Middle frontal gyrus (tissue), 1 donor: ENCODE data around the gene CASTOR1.

Experiments
- DNase-seq: peaks from one replicate; pipeline ENCODE4 v3.0.0-alpha.2; 2015; ENCODE audit warnings: low spot score; ENCODE audit errors: extremely low spot score

The CASTOR1 gene

DNA sequence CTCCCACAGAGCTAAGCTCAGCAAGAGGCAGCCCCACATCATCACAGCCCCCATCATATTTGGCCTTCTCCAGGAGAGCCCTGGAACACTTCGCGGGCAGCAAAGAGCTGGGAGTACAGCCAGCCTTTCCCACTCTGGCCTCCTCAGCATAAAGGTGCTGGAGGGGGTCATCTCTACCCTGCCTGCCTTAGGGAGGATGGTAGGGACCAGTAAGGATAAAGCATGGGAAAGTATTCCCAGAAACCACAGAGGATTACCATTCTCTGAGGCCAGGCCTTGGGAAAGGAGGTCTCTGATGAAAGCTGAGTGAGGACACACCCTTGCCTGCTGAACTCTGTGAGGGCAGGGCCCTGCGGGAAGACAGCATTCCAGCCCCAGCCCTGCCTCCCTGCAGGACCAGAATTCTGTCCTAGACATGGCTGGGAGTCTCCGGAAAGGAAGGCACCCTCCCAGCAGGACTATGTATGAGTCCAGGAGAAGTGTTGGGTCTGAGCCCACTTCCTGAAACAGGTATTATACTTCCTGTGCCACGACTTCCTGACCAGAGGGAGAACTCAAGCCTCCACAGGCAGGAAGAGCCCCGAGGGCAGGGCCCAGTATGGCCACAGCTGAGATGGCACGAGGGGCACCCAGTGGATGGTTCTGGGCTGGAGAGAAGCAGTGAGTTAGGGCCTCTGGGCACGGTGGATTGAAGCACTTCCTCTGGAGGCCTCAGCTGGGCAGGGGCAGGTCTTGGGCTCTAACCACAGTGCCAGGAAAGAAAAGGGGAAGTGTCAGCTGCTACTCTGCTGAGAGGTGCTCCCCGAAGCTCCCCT lies 12.9 kb upstream of the CASTOR1 start:
- no peak for DNase-seq

DNA sequence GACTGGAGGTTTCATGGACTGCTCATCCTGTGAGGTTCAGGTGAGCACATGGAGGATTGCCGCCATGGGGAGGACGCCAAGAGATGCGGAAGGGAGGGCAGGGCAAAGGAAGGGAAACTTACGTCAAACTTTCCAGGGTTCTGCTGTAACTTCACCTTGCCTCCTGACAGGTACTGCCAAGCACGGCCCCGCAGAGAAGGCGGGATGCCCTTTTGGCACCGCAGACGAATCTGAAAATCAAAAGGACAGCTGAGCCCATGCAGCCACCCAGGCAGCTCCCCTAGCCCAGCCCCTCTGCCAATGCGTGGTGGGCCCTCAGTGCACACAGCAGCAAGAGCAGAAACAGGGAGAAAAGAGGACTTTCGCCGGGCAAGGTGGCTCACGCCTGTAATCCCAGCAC lies 10.0 kb upstream of the CASTOR1 start:
- DNase-seq, result no peak

DNA sequence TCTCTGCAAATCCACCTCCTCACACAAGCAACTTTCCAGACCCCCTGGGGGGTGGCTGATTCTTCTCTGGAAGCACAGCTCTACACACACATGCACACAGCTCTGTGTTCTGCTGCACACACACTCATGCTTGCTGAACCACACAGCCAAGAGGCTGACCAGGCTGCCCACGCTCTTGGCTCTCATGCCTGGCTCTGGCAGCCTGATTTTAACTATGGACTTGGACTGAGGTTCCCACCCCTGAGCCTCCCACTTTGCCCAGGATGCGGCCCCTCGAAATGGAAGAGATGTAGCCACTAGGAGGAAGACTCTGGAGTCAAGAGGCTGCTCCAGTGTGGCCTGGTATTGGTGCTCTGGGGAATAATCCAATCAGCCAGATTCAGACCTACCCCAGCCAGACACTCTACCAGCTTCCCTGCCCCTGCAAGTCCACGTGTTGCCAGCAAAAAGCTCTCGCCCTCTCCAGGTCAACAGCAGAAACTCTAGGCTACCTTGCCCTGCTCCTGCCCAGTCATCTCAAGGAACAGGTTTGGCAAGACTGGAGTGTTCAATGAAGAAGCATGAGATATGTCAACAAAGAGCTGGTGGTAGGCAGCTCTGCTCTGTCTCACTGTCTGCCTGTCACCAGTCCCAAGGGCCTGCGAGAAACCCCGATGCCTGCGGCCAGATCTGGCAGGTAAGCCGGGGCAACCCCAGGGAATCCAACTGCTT lies 8.8 kb upstream of the CASTOR1 start:
- DNase-seq, result no peak

DNA sequence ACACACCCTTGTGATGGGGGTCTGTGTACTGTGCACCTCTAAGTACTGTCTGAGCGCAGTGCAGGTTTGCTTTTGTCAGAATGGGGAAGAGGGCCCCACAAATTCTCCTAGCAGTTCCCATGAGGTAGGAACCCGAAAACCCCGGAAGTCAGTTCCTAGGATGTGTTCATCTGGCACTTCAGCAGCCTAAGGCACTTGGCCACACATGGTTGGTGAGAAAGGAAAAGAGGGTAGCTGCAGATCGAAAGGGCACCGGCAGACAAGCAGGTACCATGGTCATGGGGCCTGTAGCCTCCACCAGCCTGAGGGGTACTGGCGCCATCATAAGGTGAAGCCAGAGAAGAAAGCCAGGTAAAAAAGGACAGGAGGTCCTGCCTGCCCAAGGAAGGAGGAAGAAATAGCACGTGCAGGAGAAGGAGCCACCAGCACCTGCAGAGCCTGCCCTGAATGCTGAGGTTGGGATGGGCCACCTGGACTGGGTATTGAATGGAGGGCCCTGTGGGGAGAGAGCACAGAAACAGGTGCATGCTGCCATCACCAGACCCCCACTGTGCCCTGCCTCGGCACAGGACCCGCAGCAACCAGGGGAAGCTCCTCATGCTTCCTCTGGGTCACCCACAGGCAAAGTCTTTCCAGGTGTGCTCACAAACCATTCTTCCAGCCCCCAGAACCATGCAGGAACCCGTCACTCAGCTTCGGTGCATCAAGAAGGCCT lies 8.1 kb upstream of the CASTOR1 start:
- DNase-seq, result no peak

DNA sequence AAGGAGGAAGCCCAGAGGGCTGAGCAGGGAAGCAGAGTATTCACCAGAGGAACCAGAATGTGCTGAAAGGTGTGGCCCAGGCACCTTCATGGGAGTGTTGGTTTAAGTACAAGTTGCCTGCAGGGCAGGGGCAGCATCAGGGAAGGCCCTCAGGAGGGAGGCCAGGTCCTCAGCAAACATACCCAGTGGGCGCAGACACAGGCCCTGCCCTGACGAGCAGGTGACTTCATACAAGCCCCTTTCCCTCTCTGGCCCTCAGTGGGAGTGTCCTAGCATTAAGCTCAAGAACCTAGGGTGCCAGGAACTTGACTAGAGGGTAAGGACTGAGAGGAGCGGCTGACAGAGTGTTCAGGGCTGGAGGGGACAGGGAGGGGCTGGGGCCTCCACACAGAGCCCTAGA lies 7.5 kb upstream of the CASTOR1 start:
- no peak for DNase-seq

DNA sequence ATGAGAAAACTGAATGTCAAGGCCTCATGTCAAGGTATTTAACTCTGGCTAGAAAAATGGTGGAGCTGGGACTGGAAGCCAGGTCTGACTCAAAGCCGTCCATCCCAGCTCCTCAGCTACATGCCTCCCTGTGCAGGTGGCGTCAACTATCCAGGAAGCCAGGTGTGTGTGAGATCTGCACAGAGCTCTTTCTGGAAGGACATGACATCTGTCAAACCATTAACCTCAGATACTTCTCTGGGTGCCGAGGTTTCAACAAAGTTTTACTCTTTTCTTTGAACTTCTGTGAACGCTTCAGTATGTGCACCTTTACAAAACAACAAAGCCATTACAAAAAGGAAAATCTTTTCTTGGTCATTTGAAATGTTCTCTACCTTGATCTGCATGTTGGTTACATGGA lies 7.0 kb upstream of the CASTOR1 start:
- DNase-seq, result no peak

DNA sequence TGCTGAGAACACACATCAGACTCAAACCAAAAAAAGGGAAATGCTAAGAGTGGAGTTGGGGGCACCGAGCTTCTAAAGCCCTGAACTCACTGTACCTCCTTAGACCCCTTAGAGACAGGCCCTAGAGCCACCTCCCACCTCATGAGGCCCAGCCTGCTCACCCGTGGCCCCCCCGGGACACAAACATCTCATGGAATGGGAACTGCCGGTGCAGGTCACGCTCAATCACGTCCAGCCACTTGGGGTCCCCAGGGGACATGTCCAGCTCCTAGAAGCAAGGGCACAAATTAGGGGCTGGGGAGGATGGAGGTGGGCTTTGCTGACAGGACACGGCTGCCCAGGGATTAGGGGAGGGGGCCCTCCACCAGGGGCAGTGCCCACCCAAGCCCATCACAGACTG lies 6.3 kb upstream of the CASTOR1 start:
- no peak for DNase-seq

DNA sequence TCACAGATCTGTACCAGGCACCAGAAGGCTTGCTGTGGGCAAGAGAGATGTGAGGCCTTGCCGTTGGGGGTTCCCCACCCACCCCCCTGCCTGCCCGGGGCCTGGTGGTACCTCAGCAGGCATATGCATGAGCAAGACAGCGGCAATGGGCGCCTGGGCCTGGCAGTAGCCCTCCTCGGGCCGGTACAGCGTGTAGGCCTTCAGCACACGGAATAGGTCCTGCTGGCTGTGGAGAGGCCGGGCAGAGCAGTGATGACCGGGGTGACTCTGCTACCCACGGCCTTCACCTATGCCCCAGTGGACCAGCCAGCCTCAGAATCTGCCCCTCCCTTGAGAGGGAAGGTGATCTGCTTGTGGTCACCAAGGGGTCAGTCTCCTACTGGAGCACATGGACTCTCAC lies 5.5 kb upstream of the CASTOR1 start:
- no peak for DNase-seq

DNA sequence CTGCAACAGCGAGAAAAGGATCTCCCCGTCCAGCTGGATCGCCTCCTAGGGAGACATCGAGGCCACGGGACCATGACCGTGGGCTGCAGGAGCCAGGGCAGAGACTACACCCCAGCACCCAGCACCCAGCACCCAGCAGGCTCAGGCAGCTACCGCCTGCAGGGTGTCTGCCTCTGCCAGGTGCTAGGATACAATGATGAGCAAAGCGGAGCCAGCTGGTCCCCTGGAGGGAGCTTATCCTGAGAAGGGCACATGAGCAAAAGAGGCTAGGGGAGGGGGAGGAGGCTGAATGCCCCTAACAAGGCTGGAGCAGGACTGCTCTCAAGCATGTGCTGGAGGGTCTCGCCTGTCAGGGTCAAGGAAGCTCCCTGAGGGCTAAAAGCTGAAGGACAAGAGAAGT lies 4.8 kb upstream of the CASTOR1 start:
- DNase-seq, result no peak

DNA sequence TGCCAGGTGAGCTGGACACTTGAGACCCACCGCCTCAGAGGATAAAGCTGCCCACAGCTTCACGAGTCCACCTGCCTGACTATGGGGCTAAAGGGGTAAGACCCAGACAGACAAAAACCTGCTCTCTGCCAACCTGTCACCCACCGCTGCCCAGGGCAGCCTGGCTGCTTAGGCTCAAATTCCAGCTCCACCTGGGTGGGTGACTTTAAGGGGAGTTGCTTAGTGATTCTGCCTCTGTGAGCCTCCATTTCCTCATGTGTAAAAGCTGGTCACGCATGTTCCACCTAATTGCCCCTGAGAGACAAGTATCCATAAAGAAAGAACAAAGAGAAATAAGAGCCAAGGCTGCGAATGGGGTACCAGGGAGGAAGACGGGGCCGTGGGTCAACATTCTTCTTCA lies 3.7 kb upstream of the CASTOR1 start:
- no peak for DNase-seq

DNA sequence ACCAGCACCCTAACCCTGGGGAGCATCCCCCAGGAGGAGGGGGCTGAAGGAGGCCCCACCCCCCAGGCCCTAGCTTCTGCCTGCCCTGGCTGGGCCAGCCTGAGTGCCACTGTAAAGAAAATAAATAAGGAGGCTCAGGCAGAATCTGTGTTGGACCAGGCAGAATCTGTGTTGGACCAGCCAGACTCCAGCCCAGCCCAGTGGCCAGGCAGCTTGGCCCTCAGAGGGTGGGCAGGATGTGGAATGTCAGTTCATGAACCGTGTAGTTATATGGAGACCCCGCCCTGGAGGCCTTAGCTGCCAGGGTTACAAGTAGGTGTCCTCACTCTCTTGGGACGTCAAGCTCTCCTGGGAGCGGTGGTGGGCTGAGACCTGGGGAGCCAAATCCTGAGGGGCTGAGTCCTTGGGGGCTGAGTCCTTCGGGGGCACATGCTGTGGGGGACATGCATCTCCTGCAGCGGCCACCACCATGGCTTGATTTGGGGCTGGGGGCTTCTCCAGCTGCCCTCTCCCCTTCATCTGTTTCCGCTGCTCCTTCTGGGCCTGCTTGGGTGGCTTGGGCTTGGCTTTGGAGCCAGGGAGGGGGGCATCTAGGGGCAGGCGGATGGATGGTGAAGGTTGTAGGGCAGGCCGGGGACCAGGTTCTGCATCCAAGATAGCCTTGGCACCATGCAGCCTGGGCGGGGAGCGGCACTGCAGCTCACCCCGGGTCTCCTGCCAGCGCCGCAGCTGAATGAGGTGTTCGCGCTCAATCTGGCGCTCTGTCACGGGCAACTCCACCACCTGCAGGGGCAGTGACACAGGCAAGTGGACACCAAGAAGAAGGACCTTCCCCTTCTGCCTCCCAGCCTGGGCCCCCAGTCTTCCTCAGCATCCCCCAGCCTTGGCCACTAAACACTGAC lies 3.0 kb upstream of the CASTOR1 start:
- DNase-seq, result no peak

DNA sequence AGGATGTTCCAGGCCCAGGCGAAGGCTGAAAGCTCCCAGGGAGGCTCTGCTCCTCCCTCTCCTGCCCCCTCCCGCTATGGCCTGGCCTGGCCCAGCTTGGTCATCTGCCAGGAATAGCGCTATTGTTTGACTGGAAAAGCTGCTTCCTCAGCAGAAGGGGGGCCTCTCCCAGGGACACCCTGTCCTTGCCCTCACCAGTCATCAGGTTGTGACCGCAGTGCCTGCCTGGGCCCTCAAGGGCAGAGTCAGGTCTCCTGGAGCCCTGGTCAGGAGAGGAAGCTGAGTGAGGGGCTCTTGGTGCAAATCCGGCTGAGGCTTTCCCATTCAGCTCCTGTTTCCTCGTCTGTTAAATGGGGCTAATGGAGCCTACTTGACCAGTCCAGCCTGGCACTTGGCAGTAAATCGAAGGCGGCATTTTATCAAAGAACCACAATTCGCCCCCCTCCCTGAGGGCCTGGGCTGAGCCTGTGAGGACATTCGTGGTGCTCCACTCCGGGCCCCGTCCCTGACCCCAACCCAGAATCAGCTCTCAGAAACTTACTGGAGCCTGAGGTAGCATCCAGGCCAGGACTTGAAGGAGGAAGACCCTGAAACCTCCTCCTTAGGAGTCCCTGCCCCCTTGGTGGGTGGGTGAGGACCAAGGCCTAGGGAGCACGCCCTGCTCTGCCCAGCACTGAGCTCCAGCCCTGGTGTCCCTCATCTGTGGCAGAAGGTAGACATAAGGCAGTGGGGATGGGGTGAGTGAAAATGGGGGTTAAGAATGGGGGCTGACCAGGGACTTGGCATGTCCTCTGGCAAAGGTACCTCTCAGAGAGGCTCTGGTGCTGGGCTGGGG lies 2.0 kb upstream of the CASTOR1 start:
- no peak for DNase-seq

DNA sequence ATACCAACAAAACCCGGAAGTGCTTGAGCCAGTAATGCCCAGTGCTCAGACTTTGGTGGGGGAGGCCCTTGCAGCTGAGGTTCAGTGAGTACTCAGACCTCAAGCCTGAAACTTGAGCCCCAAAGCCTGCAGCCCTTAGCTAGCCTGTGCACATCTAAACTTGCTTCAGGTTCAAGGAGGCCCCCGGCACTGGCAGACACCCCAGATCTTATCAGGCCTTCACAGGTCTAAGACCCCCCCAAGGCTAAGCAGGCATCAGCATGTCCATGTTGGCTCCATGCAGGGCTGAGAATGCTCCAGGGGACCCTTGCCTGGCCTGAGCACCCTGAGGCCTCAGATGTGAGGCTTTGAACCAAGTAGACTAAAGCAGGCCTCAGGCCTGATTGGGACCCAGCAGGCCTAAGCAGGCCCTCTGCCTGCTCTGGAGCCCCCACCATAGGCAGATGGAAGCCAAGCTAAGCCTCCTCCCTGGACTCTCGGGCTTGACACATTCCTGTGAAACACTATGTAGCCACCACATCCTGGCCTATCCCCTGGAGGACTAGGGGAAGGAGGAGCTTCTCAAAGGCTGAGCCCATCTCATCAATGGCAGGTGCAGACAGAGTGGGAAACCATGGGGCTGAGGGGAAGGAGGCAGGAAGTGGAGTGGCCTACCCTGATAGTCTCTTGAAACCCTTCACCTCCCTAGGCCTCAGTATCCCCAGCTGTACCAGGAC lies 1.2 kb upstream of the CASTOR1 start:
- no peak for DNase-seq

DNA sequence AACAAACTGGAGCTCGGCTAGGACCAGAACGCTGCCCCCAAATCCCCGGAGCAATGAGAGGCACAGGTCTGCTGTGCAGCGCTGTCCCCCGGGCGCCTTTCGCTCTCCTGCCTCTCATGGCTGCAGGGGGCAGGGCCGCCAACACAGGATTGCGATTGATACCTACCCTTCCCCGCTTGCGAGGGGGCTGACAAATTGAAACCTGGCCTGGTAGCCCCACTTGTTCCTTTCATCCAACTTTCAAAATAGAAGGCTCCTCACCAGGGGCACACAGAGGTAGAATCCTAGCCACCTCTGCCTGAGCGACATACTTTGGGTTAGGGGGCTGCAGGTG lies 642 bp upstream of the CASTOR1 start:
- DNase-seq, result no peak

DNA sequence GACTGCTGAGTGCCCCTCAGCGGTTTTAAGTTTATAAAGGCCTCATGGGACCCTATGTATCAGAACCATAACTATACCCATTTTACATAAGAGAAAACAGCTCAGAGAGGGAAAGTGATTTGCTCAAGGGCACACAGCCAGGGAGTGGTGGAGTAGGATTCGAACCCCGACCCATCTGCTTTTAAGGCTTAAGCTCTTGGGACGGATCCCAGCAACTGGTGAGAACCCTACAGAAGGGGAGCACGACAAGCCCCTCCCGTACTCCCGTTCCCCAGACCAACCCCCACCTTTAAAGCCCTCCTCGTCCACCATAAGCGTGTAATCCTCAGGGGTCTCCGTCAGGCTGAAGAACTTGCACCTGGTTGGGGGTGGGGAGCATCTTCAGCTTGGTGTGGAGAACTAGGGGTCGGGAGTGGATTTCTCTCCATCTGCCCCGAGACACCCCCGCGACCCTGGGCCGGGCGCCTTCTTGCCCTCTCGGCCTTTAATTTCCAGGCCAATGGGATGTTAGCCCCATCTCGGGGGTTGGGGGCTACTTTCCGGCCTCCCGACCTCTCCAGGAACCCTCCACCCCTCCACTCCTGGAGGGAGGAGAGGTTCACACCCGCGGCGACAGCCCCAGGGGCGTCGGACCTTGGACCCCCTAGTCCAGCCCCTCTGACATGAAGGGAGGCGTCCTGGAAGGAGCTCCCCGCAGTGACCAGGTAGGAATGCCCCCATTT lies 725 bp downstream of the CASTOR1 start:
- no peak for DNase-seq

DNA sequence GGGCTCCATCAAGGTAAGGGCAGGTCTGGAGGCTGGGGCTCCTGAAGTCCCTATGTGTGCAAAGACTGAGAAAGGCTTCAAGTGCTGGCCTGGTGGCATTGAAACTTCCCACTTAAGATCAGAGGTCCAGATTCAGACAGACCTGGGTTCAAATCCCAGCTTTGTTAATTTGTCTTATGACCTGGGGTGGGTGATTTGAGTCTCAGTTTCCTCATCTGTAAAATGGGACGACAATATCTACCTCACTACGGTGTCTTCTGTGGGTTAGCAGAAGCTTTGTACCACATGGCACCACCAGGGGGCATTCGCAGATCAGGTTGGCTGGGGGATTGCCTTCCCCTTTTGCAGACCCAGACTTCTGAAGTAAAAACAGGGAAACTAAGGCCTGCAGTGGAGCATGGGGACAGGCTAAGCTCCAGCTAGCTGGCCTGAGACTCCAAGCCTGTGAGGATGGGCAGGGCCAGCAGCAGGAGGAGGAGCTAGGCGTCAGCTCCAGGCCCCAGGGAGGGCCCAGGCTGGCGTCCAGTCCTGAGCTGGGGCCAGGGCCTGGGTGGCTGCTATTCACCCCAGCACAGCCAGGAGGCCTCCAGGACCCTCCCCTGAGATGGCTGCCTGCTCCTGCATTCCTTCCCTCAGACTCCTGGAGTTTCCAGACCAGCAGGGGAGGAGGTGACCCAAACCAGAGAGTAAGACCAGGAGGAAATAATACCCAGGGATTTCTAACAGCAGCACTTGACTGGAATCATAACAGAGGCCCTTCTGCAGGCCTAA lies 1.5 kb downstream of the CASTOR1 start:
- peak; percentile 42 for DNase-seq

DNA sequence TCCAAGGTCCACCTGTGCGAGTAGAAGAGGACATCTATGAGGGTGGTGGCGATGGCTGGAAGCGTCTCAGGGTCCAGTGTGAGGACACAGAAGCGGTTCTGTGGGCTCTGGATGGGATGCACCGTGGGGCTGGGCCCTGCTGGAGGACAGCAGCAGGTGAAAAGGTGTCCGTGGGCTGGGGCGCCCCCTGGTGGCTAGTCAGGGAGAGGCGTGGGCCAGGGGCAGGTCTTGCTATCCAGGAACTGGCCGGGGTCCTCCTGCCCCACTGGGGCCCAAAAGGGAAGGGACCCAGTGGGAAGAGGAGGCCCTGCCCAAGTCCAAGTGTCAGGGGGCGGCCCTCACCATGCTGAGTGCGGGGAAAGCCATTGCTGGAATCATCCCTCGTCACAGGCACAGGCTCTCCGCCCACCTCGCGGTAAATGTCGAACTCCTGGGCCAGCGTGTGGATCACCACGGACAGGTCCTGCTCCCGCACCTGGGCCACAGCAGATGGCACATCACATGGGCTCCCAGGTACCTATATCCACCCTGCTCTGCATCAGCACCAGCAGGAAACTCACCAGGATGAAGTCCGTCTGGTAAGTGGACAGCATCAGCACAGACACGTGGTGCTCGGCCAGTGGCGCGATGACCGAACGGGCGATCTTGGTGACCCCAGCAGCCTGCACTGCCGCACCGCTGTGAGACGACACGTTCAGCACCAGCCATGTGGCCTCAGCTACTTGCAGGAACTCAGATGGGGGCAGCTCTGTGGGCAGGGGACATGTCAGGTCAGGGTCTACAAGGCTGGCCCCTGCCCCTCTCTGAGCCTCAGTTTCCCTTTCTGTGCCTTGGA lies 2.3 kb downstream of the CASTOR1 start:
- DNase-seq, result no peak

DNA sequence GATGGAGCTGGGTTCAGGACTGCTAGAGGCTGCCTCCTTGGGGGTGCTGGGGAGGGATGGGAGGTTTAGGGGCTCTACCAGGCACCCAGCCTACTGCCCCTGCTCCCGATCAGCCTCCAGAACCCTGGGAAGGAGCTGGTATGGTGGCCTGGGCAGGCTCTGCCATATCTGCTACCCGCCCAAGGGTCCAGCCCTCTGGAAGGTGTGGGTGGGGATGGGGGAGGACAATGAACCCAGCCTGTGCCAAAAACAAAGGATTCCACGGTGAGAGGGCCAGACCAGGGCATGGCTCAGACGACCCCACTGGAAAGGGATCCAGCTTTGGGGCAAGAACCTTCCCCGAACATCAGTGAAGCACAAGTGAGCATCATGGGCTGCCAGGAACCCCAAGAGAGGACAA lies 3.0 kb downstream of the CASTOR1 start:
- no peak for DNase-seq
